Omental fat pad (tissue), 4 donors: ENCODE measurements around the gene KCNE3. TPM values are rescaled to one million over a fixed set of nuclear protein-coding genes. Genes with fewer than 3 reads are reported as not detected.

ENCODE experiments used
- ATAC-seq: fragments of 150-250 bp; one replicate; pipeline ENCODE4 v1.9.1; 2016; ENCODE audit warnings: mild to moderate bottlenecking, moderate library complexity; ENCODE audit not compliant: low FRiP score
- DNase-seq: peaks from one replicate; pipeline ENCODE4 v3.0.0-alpha.2; 2019; ENCODE audit warnings: low spot score
- CTCF ChIP-seq, 3 donors: fragments of 450-650 bp; IDR thresholded peaks; one replicate each; pipeline ENCODE4 v1.5.1; 2016 to 2017; ENCODE audit warnings: antibody characterized with exemption in 3 of 3, mild to moderate bottlenecking in 3 of 3, moderate library complexity in 2 of 3
- small RNA-seq: library from RNA; depleted of rRNA; stranded (forward); fragments of <200 nt; gene quantifications from one replicate; pipeline ENCODE3, GENCODE V24; 2016
- total RNA-seq, 4 donors: library from RNA; depleted of rRNA; stranded (reverse); fragments of >200 nt; gene quantifications; one replicate each; pipeline ENCODE4 v1.1.0, GENCODE V29; 2016

KCNE3 gene
- total RNA-seq, 4 donors from 2014 or later: 8.9 to 18.1 (median 11.0) TPM

GRCh38 chr11:74412733-74413359, 54.5 kb downstream of the KCNE3 start:
- no peak for DNase-seq
- no peak for ATAC-seq
- TF ChIP-seq CTCF (IDR thresholded peaks at IDR 0.05): no peak

GRCh38 chr11:74412321-74412720, 55.0 kb downstream of the KCNE3 start:
- DNase-seq (no peak), ATAC-seq (no peak)
- TF ChIP-seq CTCF (IDR thresholded peaks at IDR 0.05): no peak

- TF ChIP-seq CTCF (IDR thresholded peaks at IDR 0.05): no peak
- DNase-seq (no peak), ATAC-seq (no peak)
These were observed 57.7 kb downstream of the KCNE3 start for GRCh38 chr11:74409633-74410032.

Small RNAs within 50 kb of the gene (small RNA-seq; reads per million reads assigned to genes)
- gene CYCSP27: not detected

Other genes with a start within 250 kb of the KCNE3 start
- 1 to 10 TPM in 2 of 4 donors, under 1 TPM in 2; 0.50 to 4.4 (median 1.6) TPM for gene P4HA3, start 155.9 kb downstream of the KCNE3 start, total RNA-seq
- gene PGM2L1, start 69.1 kb downstream of the KCNE3 start, total RNA-seq: 1 to 10 TPM; 2.7 to 4.5 (median 3.1) TPM
- gene LIPT2, start 26.2 kb upstream of the KCNE3 start, total RNA-seq: 1 to 10 TPM; 2.2 to 4.7 (median 3.4) TPM
- 10 to 100 TPM in 3 of 4 donors, 1 to 10 TPM in 1; 9.7 to 17.5 (median 12.1) TPM for gene POLD3, start 125.0 kb upstream of the KCNE3 start, total RNA-seq